BE2C (cell line): ENCODE data around the gene AP2A2.

Experiments
- DNase-seq: peaks from one replicate; pipeline ENCODE4 v3.0.0-alpha.2; 2020
- H3K27me3 ChIP-seq: fragments of 250-450 bp; sonication (Bioruptor Pico); 2 replicates; pipeline ENCODE4 v1.5.1; 2020; ENCODE audit warnings: mild to moderate bottlenecking
- H3K36me3 ChIP-seq: fragments of 250-450 bp; sonication (Bioruptor Pico); 2 replicates; pipeline ENCODE4 v1.5.1; 2020; ENCODE audit warnings: mild to moderate bottlenecking
- H3K4me1 ChIP-seq: fragments of 250-450 bp; sonication (Bioruptor Pico); 2 replicates; pipeline ENCODE4 v1.5.1; 2020
- H3K4me3 ChIP-seq: 2 replicates; pipeline ENCODE4 v1.5.1; 2011; ENCODE audit warnings: low read depth, low read length
- H3K9me3 ChIP-seq: fragments of 250-450 bp; sonication (Bioruptor Pico); 2 replicates; pipeline ENCODE4 v1.5.1; 2020
- CTCF ChIP-seq: IDR thresholded peaks from 2 replicates; pipeline ENCODE4 v1.5.1; 2012; ENCODE audit warnings: mild to moderate bottlenecking, low read depth, low read length

The AP2A2 gene

DNA sequence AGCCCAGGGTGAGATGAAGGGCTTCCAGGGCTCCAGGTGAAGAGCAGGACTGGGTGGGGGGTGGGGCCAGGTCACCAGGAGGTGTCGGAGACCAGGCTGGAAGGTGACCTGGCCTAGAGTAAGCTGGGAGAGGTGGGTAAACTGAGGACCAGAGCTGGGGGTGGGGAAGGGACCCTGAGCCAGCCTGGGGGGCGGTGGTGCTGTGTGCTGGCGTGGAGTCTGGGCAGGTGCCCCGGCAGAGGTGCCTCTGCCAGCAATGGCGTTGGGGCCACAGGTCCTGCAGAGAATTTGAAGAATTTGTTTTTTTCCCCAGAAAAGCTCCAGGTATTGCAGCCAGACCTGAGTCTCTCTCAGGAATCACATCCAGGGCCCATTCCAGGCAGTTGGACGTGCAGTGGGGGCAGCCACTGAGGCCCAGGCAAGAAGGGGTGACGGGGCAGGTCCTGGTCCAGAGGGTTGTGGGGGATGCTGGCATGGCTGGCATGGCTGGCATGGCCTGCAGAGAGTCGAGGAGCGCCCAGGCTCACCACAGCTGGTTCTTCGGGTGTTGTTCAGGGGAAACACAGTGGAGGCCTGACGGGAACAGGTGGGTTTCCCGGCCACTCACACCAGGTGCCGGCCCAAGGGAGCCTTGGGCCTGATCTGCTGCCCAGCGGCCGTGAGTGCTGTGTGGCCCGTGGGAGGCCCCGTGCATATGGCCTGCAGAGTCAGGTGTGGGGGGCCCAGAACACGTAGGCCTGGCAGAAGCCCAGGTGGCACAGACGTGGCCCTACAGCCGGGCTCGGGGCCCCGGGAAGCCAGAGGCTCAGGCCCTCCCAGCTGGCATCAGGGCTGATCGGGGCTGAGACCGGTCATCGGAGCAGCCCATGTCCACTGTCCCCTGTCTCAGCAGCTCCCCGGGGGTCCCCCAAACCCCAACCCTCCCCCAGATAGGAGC, 117.2 kb downstream of the AP2A2 start:
- Histone ChIP-seq H3K4me3 (no peak overlapping the region), H3K27me3 (no peaks in the 10 kb centered on the region), H3K9me3 (no peaks in the 10 kb centered on the region), H3K36me3 (no peaks in the 10 kb centered on the region), H3K4me1 (no peaks in the 10 kb centered on the region)
- TF ChIP-seq CTCF, result no peak
- DNase-seq, result peak; percentile 2

- Histone ChIP-seq H3K27me3 (no peaks in the 10 kb centered on the region), H3K4me3 (no peak overlapping the region), H3K36me3 (no peaks in the 10 kb centered on the region), H3K4me1 (no peaks in the 10 kb centered on the region), H3K9me3 (no peaks in the 10 kb centered on the region)
- no peak for TF ChIP-seq CTCF
- DNase-seq, result no peak
Observed at GRCh38 chr11:1043563-1044096, 118.0 kb downstream of the AP2A2 start.

DNA sequence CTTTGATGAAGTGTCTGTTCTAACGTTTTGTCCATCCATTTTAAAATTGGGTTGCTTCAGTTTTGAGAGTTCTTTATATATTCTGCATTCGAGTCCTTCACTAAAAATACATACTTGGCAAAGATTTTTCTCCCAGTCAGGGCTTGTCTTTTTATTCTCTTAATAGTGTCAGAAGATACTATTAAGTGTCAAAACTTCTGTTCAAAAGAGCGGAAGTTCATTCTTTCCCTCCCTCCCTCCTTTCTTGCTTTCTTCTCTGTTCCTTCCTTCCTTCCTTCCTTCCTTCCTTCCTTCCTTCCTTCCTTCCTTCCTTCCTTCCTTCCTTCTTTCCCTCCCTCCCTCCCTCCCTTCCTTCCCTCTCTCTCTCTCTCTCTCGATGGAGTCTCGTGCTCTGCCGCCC, 118.5 kb downstream of the AP2A2 start:
- Histone ChIP-seq H3K36me3 (no peaks in the 10 kb centered on the region), H3K4me3 (no peak overlapping the region), H3K9me3 (no peaks in the 10 kb centered on the region), H3K4me1 (no peaks in the 10 kb centered on the region), H3K27me3 (no peaks in the 10 kb centered on the region)
- no peak for DNase-seq
- TF ChIP-seq CTCF, result no peak

GRCh38 chr11:1047595-1048156, 122.0 kb downstream of the AP2A2 start:
- no peaks in the 10 kb centered on the region for H3K9me3 ChIP-seq
- DNase-seq, result peak; percentile 3
- H3K27me3 ChIP-seq, result no peaks in the 10 kb centered on the region
- no peaks in the 10 kb centered on the region for H3K4me1 ChIP-seq
- H3K4me3 ChIP-seq, result no peak overlapping the region
- H3K36me3 ChIP-seq, result no peaks in the 10 kb centered on the region
- no peak for TF ChIP-seq CTCF

GRCh38 chr11:1048375-1049070, 122.9 kb downstream of the AP2A2 start:
- Histone ChIP-seq H3K4me1 (no peaks in the 10 kb centered on the region), H3K4me3 (no peak overlapping the region), H3K36me3 (no peaks in the 10 kb centered on the region), H3K27me3 (no peaks in the 10 kb centered on the region), H3K9me3 (no peaks in the 10 kb centered on the region)
- peak; percentile 6 for DNase-seq
- TF ChIP-seq CTCF, result no peak
